NCI-H2171 treated with DMSO at 0.1 percent for 48 hours (cell line): ENCODE data around the gene TMEM150B.
"Not testable (repeated sequence)": the region's sequence is repeated elsewhere in the genome, so short reads cannot be mapped to it uniquely, and the experiment has no call there.

Experiments
- DNase-seq: peaks from one replicate; lab custom pipeline; 2025; lab: John Stamatoyannopoulos, UW

TMEM150B gene

DNA sequence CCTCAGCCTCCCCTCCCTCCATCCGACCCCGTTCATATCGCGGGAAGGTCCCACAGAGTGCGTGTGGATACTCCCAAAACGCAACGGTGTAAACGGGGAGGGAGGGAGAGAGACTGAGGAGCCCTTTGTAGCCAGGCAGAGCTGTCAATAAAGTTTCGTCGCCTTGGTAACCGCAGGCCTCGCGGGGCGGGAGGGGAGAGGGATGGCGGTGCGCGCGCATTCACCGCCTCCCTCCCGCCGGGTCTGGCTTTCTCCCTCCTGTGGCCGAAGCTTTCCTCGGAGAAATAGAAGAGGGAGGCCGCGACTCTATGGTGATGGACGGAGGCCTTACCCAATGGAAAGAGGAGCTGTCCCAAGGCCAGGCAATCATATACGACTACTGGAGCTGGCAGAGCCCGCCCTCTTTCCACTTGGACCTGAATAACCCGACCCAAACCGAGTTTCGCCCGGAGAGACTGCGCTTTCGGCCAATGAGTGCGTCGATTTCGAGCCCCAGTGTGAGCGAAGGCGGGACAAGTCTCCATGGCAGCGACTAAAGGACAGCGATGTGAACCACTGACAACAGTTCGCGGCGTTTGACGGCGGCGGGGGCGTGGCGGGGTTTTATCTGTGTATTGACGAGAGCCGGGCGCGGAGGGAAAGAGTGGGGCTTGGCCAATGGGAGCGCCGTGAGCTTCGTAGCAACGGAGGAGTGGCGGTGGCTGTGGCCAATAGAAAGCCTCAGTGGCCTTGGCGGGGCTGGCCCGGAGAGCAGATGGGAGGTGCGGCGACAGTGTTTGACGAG lies 14.2 kb upstream of the TMEM150B start, which contains the start of gene KMT5C:
Gene KMT5C, plus strand, starts transcription at position 772 of the 784 bp plus-strand sequence. CDS start 2,061 bp downstream, outside the sequence.
- peak; percentile 100 for DNase-seq

GRCh38 chr19:55336101-55336500 lies 11.0 kb upstream of the TMEM150B start:
- DNase-seq, result no peak

GRCh38 chr19:55333870-55334269 lies 8.7 kb upstream of the TMEM150B start:
- DNase-seq, result no peak

GRCh38 chr19:55329791-55330190 lies 4.7 kb upstream of the TMEM150B start:
- not testable (repeated sequence) for DNase-seq

- not testable (repeated sequence) for DNase-seq
Observed at GRCh38 chr19:55328774-55329318, 3.7 kb upstream of the TMEM150B start.

DNA sequence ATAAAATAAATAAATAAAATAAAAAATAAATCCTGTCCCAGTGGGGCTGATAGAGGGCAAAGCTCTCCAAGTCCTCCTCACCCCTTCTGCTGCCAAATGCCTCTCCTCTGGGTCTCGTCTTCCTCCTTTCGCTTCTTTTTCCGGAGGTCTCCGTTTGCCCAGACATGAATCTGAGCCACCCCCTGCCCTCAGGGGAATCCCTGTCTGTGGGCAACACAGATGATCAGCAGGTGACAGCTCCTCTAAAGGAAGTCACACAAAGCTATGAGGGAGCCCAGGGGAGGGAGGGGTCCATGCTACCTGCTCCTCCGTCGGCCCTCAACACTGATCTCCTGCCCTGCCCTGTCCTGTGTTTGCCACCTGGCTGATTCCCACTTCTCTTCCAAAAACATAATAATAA lies 479 bp downstream of the TMEM150B start:
- no peak for DNase-seq

GRCh38 chr19:55322204-55322885 lies 2.8 kb downstream of the TMEM150B start:
- no peak for DNase-seq

- no peak for DNase-seq
Observed at GRCh38 chr19:55321466-55322137, 3.5 kb downstream of the TMEM150B start.

DNA sequence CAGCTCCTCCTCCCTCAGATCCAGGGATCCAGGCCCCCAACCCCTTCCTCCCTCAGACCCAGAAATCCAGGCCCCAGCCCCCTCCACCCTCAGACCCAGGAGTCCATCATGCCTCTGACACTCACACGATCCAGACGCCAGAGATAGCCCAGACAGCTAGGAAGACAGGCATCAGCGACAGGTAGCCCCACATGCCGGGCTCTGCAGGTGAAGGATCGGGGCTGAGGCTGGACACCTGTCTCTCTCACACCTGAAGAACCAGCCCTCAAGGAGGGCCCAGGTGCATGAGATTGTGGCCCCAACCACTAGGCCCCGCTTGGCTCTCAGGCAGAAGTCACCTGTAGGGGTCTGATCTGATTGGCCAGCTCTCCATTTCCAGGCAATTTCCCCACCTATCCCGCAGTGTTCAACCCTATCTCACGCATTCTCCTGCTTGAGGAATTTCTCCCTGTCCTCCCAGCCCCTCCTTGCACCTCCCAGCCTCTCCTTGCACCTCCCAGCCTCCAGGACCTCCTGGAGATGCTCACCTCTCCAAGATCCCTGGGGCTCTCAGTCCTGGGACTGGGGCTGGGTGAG lies 4.2 kb downstream of the TMEM150B start:
- no peak for DNase-seq

- no peak for DNase-seq
Observed at GRCh38 chr19:55319785-55320184, 5.4 kb downstream of the TMEM150B start.

- DNase-seq, result no peak
Observed at GRCh38 chr19:55316646-55317045, 8.5 kb downstream of the TMEM150B start.

- DNase-seq, result no peak
Observed at GRCh38 chr19:55315956-55316525, 9.1 kb downstream of the TMEM150B start.

GRCh38 chr19:55314396-55314795 lies 10.7 kb downstream of the TMEM150B start:
- no peak for DNase-seq

GRCh38 chr19:55312621-55313512 lies 12.3 kb downstream of the TMEM150B start:
- DNase-seq, result no peak

DNA sequence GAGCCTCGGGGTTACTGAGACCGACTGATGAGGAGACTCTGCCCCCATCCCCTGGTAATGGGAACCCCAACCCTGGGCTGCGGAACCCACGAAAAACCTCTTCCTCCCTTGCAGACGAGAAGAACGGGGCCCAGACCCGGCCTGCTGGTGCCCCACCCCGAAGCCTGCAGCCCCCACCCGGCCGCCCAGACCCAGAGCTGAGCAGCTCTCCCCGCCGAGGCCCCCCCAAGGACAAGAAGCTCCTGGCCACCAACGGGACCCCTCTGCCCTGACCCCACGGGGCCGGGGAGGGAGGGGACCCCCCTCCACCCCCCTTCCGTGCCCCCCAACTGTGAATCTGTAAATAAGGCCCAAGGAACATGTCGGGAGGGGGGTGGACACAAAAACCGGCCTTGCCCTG lies 13.3 kb downstream of the TMEM150B start:
- no peak for DNase-seq

DNA sequence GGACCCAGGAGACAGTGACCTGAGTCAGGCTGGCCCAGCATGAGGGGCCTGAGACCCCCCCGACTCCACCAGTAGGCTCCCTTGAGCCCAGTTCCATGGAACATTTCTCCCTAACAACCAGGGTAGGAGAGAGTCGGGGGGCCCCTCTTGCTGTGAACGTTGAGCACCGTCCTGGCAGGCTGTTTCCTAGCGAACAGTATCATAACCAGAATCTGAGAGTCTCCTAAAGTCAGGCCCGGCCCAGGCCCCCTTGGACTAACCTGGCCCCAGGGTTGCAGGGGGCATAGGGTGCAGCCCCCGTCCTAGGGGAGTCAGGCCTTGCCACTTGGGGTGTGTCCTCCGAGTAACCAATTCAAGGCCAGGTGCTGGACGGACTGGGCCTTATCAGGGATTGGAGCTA lies 13.7 kb downstream of the TMEM150B start:
- DNase-seq, result no peak

- DNase-seq, result no peak
Observed at GRCh38 chr19:55310498-55310897, 14.6 kb downstream of the TMEM150B start.

GRCh38 chr19:55309448-55309847 lies 15.7 kb downstream of the TMEM150B start:
- DNase-seq, result no peak

- DNase-seq, result no peak
Observed at GRCh38 chr19:55308281-55308680, 16.9 kb downstream of the TMEM150B start.

DNA sequence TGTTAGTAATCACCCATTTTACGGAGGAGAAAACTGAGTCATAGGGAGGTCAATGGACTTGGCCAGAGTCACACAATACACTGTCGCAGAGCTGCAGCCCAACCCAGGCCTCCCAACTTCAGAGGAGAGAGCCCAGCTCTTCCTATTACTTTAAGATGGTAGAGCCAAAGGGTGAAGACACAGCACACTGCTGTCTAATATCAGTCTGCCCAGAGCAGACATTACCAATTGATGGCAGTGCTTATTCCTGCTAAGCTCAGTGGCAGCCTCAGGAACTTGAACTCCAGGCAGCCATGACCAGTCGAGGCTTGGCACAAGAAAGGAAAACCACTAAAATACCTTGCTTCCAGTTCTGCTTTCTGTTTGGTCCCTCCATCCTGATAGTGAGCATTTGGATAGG lies 18.4 kb downstream of the TMEM150B start:
- DNase-seq, result no peak
